Ishikawa (cell line): Measurements from ENCODE around the gene LGR6.

Experiments
- CEBPB ChIP-seq: IDR thresholded peaks from 2 replicates; pipeline ENCODE4 v1.6.1; 2012
- CREB1 ChIP-seq: IDR thresholded peaks from 2 replicates; pipeline ENCODE4 v1.6.1; 2012; ENCODE audit warnings: low read depth
- EGR1 ChIP-seq: IDR thresholded peaks from 2 replicates; pipeline ENCODE4 v1.6.1; 2012
- EP300 ChIP-seq: IDR thresholded peaks from 2 replicates; pipeline ENCODE4 v1.6.1; 2012; ENCODE audit warnings: borderline replicate concordance
- FOXM1 ChIP-seq: IDR thresholded peaks from 2 replicates; pipeline ENCODE4 v1.6.1; 2012; ENCODE audit warnings: low read depth, borderline replicate concordance
- NFIC ChIP-seq: IDR thresholded peaks from 2 replicates; pipeline ENCODE4 v1.6.1; 2012
- RAD21 ChIP-seq: IDR thresholded peaks from 2 replicates; pipeline ENCODE4 v1.6.1; 2012; ENCODE audit warnings: low read depth
- TAF1 ChIP-seq: IDR thresholded peaks from 2 replicates; pipeline ENCODE4 v1.6.1; 2012; ENCODE audit warnings: low read depth, mild to moderate bottlenecking
- TCF12 ChIP-seq: IDR thresholded peaks from 2 replicates; pipeline ENCODE4 v1.6.1; 2012; ENCODE audit warnings: low read depth
- TEAD4 ChIP-seq: IDR thresholded peaks from 2 replicates; pipeline ENCODE4 v1.6.1; 2012
- USF1 ChIP-seq: IDR thresholded peaks from 2 replicates; pipeline ENCODE4 v1.6.1; 2012
- YY1 ChIP-seq: IDR thresholded peaks from 2 replicates; pipeline ENCODE4 v1.6.1; 2012; ENCODE audit warnings: low read depth
- ZBTB7A ChIP-seq: IDR thresholded peaks from 2 replicates; pipeline ENCODE4 v1.6.1; 2012; ENCODE audit warnings: low read depth
- TF ChIP-seq, protein P1 (sequence below): IDR thresholded peaks from 2 replicates; pipeline ENCODE4 v1.6.1; 2012; ENCODE audit warnings: low read depth, mild to moderate bottlenecking
- TF ChIP-seq, protein P2 (sequence below): IDR thresholded peaks from 2 replicates; pipeline ENCODE4 v1.6.1; 2012

LGR6 gene

DNA sequence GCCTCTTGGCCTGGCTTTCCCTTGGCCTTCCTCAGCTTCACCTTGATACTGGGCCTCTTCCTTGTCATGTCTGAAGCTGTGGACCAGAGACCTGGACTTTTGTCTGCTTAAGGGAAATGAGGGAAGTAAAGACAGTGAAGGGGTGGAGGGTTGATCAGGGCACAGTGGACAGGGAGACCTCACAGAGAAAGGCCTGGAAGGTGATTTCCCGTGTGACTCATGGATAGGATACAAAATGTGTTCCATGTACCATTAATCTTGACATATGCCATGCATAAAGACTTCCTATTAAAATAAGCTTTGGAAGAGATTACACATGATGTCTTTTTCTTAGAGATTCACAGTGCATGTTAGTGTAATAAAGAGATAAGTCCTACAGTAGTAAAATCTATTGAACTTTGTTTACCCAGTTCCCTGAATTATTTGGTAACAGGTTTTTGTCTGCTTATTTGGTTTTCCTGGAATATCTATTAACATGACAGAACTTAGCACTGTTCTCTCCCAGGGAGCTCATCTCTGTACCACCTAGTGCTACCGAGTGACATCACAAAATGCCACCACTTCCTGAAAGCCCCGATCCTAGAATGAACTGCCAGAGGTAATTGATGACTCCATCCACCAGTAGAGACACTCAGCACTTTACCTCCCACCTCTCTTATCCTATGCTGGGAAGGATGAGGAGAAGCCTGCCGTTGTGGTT lies 125.9 kb downstream of the LGR6 start:
- TF ChIP-seq YY1 (no peak), FOXM1 (no peak), TCF12 (no peak), EP300 (no peak), TEAD4 (no peak), RAD21 (no peak), EGR1 (no peak)
- TF ChIP-seq, protein P1, sequence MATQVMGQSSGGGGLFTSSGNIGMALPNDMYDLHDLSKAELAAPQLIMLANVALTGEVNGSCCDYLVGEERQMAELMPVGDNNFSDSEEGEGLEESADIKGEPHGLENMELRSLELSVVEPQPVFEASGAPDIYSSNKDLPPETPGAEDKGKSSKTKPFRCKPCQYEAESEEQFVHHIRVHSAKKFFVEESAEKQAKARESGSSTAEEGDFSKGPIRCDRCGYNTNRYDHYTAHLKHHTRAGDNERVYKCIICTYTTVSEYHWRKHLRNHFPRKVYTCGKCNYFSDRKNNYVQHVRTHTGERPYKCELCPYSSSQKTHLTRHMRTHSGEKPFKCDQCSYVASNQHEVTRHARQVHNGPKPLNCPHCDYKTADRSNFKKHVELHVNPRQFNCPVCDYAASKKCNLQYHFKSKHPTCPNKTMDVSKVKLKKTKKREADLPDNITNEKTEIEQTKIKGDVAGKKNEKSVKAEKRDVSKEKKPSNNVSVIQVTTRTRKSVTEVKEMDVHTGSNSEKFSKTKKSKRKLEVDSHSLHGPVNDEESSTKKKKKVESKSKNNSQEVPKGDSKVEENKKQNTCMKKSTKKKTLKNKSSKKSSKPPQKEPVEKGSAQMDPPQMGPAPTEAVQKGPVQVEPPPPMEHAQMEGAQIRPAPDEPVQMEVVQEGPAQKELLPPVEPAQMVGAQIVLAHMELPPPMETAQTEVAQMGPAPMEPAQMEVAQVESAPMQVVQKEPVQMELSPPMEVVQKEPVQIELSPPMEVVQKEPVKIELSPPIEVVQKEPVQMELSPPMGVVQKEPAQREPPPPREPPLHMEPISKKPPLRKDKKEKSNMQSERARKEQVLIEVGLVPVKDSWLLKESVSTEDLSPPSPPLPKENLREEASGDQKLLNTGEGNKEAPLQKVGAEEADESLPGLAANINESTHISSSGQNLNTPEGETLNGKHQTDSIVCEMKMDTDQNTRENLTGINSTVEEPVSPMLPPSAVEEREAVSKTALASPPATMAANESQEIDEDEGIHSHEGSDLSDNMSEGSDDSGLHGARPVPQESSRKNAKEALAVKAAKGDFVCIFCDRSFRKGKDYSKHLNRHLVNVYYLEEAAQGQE: no peak
- TF ChIP-seq, protein P2, sequence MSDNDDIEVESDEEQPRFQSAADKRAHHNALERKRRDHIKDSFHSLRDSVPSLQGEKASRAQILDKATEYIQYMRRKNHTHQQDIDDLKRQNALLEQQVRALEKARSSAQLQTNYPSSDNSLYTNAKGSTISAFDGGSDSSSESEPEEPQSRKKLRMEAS: no peak

- TF ChIP-seq, protein P1: no peak
- no peak for TF ChIP-seq EGR1
- no peak for TF ChIP-seq CEBPB
- TF ChIP-seq ZBTB7A: no peak
- no peak for TF ChIP-seq EP300
- no peak for TF ChIP-seq YY1
- TF ChIP-seq RAD21: no peak
- no peak for TF ChIP-seq USF1
- TF ChIP-seq TCF12: no peak
- TF ChIP-seq TAF1: no peak
- TF ChIP-seq FOXM1: no peak
- no peak for TF ChIP-seq TEAD4
- TF ChIP-seq NFIC: no peak
- TF ChIP-seq CREB1: no peak
- TF ChIP-seq, protein P2: no peak
These were observed 126.4 kb downstream of the LGR6 start for GRCh38 chr1:202320081-202320405.

DNA sequence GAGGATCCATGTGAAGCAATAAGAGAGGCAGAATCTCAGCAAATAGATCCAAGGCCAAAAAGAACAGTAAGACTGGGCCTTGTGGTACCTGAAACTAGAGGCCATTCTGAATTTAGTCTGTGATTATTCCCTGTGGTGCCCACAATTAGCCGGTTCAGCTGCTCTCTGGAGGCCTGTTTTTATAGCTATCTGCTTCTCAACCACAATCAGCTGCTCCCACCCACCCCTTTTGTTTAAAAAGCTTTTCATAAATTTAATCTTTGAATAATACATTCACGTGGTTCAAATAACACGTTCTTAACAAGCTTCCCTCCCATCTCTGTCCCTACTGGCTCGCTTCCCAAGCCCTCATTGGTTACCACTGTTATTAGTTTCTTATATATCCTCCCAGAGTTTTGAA lies 130.1 kb downstream of the LGR6 start:
- TF ChIP-seq RAD21 (no peak), EP300 (no peak), ZBTB7A (no peak)

GRCh38 chr1:202324646-202325045 lies 131.0 kb downstream of the LGR6 start:
- TF ChIP-seq, protein P1: no peak
- TF ChIP-seq EGR1: no peak
- TF ChIP-seq ZBTB7A: no peak
- no peak for TF ChIP-seq TCF12
- TF ChIP-seq NFIC: no peak
- no peak for TF ChIP-seq YY1
- TF ChIP-seq EP300: no peak

DNA sequence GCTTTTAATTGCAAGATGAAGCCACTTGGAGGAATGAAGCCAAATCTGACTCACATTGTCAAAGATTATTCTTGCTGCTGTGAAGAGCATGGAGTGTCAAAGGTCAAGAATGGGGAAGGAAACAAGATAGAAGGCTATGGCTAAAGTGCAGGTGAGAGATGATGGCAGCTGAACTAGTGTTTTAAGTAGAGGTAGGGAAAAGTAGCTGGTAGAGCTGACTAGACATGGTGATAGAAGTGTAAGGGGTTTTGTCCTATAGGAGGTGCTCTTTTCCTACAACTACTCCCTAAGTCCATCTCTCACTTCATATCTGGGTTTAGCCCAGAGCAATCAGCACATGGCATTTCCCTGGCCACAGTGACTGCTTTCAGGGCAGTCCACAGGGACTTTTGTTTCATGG lies 136.3 kb downstream of the LGR6 start:
- TF ChIP-seq TAF1: no peak
- TF ChIP-seq FOXM1: no peak
- TF ChIP-seq, protein P1: no peak
- TF ChIP-seq RAD21: no peak
- no peak for TF ChIP-seq ZBTB7A
- no peak for TF ChIP-seq EGR1
- no peak for TF ChIP-seq CEBPB
- TF ChIP-seq YY1: no peak
- TF ChIP-seq, protein P2: no peak
- TF ChIP-seq USF1: no peak
- TF ChIP-seq TCF12: no peak
